KOPT-K1 (cell line): ENCODE measurements around the gene LIG1.

Experiments
- H3K27ac ChIP-seq: fragments of 200-600 bp; sonication (generic); 2 replicates; pipeline ENCODE4 v1.5.1; 2016; ENCODE audit warnings: antibody characterized with exemption, mild to moderate bottlenecking, low read depth, low read length; ENCODE audit not compliant: poor library complexity, severe bottlenecking
- H3K36me3 ChIP-seq: fragments of 200-600 bp; sonication (generic); 2 replicates; pipeline ENCODE4 v1.5.1; 2017; ENCODE audit warnings: antibody characterized with exemption, mild to moderate bottlenecking, low read length, moderate library complexity; ENCODE audit not compliant: insufficient read depth
- H3K9me3 ChIP-seq: fragments of 200-600 bp; sonication (generic); 2 replicates; pipeline ENCODE4 v1.5.1; 2017; ENCODE audit warnings: antibody characterized with exemption, low read length, mild to moderate bottlenecking; ENCODE audit not compliant: insufficient read depth, poor library complexity, severe bottlenecking

Gene LIG1

DNA sequence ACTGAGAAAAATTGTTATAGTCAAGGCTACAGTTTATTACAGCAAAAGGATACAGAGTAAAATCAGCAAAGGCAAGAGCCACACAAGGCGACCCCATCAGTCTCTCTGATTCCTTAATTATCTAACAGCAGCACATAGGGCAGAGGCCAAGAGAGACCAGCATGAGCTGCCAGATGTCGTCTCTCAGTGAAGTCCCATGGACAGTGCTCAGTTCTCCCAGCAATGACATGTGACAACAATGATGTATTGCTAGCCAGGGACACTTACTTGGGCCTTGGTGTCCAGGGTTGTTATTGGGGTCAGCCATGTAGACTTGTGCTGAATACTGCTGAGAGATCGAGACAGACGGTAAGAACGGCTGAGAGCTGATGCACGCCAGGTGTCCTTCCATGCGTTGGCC lies 22.6 kb upstream of the LIG1 start:
- peaks cover 23% of the 10 kb centered on the region for H3K36me3 ChIP-seq
- H3K9me3 ChIP-seq, result no peaks in the 10 kb centered on the region
- no peak overlapping the region for H3K27ac ChIP-seq

DNA sequence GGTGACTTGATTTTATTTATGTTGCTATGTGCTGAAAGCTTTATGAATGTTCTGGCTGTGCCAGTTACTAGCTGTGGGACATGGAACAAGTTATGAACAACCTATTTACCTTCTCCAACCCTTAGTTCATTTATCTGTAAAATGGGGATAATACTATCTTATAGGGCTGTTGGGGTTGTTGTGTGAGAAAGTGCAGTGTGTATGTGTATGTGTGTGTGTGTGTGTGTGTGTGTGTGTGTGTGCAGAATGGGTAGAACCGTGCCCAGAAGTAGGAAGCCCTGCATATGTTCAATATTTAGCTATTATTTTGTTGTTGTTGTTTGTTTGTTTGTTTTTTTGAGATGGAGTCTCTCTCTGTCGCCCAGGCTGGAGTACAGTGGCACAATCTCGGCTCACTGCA lies 20.7 kb upstream of the LIG1 start:
- Histone ChIP-seq H3K27ac (no peak overlapping the region), H3K36me3 (peaks cover 23% of the 10 kb centered on the region), H3K9me3 (no peaks in the 10 kb centered on the region)

DNA sequence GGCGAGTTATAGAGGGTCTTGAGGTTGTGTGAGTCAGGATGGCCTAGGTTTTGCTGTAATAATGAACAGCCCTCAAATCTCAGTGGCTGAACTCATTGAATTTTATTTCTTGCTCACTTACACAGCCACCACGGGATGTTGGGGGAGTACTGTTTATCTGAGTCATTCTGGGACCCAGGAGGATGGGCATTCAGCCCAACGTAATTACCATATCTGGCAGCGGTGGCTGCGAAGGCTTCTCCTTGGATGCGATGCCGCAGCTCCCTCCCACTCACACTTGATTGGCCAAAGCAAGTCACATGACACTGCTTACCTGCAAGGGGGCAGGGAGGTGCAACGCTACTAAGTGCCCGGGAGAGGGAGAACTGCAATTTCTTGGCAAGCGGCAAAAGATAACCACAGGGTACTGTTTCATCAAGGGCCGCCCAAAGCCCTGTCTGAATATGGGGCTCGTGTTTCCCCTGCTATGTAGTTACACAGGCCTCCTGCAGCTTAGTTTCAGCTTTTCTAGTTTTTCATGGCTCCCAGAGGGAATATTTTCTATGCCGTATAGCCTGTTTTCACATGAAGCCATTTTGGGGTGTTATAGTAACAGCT lies 20.2 kb upstream of the LIG1 start:
- Histone ChIP-seq H3K36me3 (peaks cover 27% of the 10 kb centered on the region), H3K27ac (no peak overlapping the region), H3K9me3 (no peaks in the 10 kb centered on the region)

DNA sequence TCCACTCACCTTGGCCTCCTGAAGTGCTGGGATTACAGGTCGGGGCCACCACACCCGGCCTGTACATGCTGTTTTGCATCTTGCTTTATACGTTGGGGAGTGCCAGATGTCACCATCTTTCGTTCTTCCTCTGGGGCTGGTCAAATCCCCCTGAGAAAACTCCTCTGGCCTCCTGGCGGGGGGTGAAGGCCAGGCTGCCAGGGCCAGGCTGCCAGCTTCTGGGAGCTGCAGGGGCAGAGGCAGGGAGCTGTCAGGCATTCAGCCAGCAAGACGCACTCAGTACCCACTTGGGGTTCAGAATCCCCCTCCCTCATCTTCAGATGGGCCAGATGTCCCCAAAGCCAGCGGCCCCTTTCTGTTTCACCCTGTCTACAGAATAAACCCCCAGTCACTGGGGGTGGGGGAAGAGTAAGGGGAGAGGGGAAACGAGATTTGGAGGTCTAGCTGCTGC lies 16.4 kb upstream of the LIG1 start:
- Histone ChIP-seq H3K27ac (no peak overlapping the region), H3K9me3 (peaks cover 7% of the 10 kb centered on the region), H3K36me3 (peaks cover 46% of the 10 kb centered on the region)

DNA sequence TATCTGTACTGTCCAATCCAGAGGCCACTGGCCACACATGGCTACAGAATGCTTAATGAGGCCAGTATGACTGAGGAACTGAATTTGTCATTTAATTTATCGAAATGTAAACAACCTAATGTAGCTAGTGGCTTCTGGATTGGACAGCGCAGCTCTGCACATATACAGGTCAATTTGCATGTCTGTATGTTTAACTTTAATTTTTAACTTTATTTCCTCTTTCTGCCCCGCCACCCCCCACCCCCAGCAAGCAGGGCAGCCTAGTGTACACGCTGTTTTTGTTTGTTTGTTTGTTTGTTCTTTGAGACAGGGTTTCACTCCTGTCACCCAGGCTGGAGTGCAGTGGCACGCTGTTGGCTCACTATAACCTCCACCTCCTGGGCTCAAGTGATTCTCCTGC lies 15.9 kb upstream of the LIG1 start:
- Histone ChIP-seq H3K36me3 (peaks cover 51% of the 10 kb centered on the region), H3K9me3 (peaks cover 13% of the 10 kb centered on the region), H3K27ac (no peak overlapping the region)

DNA sequence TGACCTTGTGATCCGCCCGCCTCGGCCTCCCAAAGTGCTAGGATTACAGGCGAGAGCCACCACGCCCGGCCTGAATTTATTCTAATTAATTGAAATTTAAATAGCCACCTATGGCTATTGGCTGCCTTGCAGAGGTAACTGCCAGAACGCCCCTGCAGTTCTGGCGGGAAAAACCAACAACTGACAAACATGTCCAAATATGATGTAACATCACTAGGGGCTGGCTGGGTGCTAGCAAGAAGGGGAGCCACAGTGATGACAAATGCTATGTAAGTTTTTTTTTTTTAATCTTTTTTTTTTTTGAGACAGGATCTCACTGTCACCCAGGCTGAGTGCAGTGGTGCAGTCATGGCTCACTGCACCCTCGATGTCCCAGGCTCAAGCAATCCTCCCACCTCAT lies 13.2 kb upstream of the LIG1 start:
- H3K9me3 ChIP-seq, result peaks cover 14% of the 10 kb centered on the region
- H3K36me3 ChIP-seq, result peaks cover 39% of the 10 kb centered on the region
- no peak overlapping the region for H3K27ac ChIP-seq

DNA sequence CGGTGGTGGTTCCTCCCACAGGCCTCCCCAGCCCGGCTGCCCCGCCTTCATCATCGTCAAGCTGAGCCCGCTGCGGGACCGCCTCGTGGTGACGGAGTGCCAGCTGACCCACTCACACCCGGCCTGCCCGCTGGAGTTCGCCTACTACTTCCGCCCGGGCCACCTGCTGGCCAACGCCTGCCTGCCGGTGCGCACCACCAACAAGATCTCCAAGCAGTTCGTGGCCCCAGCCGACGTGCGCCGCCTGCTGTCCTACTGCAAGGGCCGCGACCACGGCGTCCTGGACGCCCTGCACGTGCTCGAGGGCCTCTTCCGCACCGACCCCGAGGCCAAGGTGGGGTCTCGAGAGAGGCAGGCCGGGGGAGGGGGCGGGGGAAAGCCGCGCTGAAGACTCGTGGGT lies 12.3 kb upstream of the LIG1 start:
- peaks cover 14% of the 10 kb centered on the region for H3K9me3 ChIP-seq
- H3K27ac ChIP-seq, result no peak overlapping the region
- H3K36me3 ChIP-seq, result peaks cover 33% of the 10 kb centered on the region

DNA sequence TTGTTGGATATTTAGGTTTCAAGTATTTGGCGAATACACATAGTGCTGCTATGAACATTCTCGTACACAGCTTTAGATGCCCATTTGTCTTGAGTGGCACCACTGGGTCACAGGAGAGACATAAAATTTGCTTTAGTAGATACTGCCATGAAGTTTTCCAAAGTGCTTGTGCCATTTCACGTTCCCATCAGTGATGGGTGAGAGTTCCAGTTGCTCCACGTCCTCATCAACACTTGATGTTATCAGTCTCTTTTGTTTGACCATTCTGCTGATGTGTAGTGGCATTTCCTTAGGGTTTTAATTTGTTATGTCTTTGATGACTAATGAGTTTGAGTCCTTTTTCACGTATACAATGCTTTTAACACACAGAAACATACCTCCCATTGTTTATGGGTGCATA lies 11.4 kb upstream of the LIG1 start:
- peaks cover 14% of the 10 kb centered on the region for H3K9me3 ChIP-seq
- no peak overlapping the region for H3K27ac ChIP-seq
- peaks cover 33% of the 10 kb centered on the region for H3K36me3 ChIP-seq

DNA sequence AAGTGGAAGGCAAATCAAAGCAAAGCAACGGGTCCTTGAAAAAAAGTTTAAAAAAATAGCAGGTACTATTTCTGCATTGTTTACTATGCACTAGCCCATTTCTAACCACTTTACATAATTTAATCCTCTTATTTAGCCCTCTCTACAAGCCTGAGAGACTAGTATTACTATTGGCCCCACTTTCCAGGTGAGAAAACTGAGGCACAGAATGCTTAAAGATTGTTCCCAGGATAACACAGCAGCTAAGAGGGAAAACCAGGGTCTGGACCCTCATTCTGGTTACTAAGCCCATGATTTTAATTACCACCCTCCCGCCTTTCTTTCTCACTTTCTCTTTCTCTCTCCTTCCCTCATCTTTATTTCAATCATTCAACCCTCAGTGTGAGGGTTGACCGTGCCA lies 6.1 kb upstream of the LIG1 start:
- H3K27ac ChIP-seq, result no peak overlapping the region
- peaks cover 22% of the 10 kb centered on the region for H3K36me3 ChIP-seq

DNA sequence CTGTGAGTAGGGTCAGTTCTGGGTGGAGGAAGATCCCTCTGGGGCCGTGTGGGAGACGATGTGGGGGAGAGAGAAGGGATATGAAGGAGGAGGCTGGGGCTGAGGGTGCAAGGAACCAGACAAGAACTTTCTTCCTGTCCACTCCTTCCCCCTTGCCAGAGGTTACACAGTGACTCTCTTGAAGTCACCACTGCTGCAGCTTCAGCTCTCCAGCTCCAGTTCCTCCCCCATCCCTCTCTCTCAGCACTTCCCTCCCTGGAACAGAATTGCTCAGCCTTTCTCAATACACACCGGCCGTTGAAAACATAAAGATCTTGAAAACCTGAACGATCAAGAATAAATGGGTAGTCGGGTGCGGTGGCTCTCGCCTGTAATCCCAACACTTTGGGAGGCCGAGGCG lies 5.4 kb upstream of the LIG1 start:
- no peak overlapping the region for H3K27ac ChIP-seq
- peaks cover 19% of the 10 kb centered on the region for H3K36me3 ChIP-seq
- no peaks in the 10 kb centered on the region for H3K9me3 ChIP-seq

More for the DNA sequence above, 6.1 kb upstream of the LIG1 start:
- peaks cover 4% of the 10 kb centered on the region for H3K9me3 ChIP-seq

DNA sequence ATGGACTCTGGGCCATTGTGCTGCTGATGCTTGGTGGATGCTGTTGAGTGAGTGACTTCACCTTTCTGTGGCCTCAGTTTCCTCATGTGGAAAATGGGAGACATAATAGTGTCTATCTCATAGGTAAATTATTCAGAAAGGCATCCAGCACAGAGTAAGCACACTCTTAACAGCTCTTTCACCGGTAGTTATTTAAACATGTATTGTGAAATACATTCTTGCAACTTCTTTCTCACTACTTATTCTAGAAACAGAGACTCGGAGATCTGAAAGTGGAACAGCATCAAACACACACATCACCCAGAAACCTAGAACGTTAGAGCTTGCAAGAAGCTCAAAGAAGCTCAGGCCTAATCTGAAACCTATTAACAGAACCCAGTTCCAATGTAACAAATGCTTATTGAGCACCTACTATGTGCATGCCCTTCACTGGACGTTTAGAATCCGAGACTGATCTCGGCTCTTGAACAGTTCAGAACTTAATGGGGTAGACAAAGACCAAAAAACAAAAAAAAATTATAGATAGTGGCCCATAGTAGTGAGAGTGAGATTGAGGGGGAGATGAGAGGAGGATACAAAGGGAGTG lies 4.4 kb upstream of the LIG1 start:
- Histone ChIP-seq H3K9me3 (no peaks in the 10 kb centered on the region), H3K36me3 (peaks cover 18% of the 10 kb centered on the region), H3K27ac (no peak overlapping the region)

DNA sequence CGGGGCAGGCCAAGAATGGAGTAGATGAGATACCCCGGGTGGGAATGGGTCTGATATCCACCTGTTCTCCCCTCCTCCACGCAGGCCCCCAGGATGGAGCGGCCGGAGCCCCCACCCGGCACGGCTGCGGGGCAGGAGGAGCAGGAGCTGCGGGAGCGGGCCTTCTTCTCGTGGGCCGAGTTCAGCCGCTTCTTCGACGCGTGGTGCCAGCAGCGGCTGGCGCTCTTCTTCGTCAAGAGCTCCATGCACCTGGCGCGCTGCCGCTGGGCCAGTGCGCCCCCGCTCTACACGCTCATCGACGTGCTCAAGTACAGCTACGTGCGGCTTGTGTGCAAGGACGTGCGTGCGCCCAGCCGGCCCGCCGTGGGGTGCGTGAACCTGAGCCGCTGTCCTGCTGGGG lies 1.6 kb upstream of the LIG1 start:
- H3K9me3 ChIP-seq, result no peaks in the 10 kb centered on the region
- peaks cover 21% of the 10 kb centered on the region for H3K36me3 ChIP-seq
- no peak overlapping the region for H3K27ac ChIP-seq

DNA sequence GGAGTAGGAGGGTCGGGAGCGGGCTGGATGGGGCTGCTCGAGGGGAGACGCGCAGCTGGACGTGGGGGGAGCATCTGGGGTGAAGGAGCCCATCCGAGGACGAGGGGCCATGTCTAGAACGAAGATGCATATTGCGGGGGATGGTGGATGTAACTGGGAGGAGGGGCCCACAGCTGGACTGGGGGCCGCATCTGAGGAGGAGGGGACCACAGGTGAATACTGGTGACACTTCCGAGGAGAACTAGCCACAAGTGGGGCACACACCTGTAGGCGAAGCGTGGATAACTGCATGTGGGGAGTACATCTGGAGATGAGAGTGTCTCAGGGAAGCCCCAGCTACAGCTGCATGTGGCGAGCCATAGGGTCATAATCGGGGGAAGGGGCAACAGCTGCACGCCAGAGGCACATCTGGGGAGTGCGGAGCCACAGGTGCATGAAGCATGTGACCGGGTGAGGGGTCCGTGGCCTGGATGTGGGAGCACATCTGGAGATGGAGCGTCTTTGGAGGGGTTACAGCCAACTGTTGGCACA lies 738 bp upstream of the LIG1 start:
- H3K27ac ChIP-seq, result peak overlapping the region; percentile 97

DNA sequence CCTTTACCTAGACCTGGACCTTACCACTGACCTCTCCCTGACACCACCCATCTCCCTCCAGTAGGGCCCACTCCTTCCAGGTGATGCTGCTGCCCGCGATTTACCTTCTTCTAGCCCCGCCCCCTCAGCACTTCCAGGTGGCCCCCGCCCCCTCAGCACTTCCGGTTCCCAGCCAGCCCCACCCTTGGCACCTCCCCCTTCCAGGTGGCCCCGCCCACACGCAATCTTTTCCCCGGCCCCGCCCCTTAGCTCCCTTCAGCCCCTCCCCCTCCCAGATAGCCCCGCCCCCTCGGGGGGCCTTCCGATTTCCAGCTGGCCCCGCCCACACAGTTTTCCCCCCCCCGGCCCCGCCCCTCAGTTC lies 586 bp downstream of the LIG1 start:
- H3K27ac ChIP-seq, result peak overlapping the region; percentile 97
- no peaks in the 10 kb centered on the region for H3K9me3 ChIP-seq
- peaks cover 37% of the 10 kb centered on the region for H3K36me3 ChIP-seq

More for the DNA sequence above, 738 bp upstream of the LIG1 start:
- peaks cover 25% of the 10 kb centered on the region for H3K36me3 ChIP-seq
- H3K9me3 ChIP-seq, result no peaks in the 10 kb centered on the region

DNA sequence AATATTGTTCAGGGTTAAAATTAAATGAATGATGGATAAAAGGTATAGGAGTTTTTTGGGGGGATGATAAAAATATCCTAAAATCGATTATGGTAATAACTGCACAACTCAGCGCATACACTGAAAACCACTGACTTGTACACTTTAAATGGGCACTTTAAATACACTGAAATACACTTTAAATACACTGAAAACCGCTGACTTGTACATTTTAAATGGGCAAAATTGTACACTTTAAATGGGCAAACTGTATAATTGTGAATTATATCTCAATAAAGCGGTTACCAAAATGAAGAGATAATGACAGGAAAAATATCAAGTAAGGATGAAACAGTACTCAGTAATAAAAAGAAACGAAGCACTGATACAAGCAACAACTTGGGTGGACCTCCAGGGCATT lies 1.5 kb downstream of the LIG1 start:
- Histone ChIP-seq H3K27ac (no peak overlapping the region), H3K36me3 (peaks cover 37% of the 10 kb centered on the region), H3K9me3 (no peaks in the 10 kb centered on the region)

DNA sequence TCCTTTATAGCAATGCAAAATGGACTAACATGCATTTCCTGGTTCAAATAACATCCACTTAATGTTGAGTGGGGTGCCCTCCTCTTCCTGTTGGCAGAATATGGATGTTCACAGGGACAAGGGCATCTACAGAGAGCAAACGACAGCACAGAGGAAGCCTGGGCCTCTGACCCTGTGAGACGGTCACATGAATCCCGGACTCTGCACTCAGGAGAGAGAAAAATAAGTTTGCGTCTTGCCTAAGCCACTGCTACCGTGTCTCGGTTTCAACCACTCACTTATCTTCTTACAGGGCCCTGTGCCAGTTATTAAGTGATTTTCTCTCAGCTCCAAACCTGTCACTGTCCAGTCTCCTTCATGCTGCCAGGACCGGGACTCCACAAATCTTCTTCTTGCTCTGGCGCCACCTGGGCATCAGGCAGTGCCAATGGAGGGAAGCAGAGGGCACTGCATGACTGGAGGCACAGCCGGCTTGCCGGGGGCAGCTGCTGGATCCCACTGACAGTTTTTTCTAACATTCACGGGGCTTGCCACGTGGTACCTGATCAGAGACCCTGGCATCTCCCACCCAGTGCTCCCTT lies 11.8 kb downstream of the LIG1 start:
- no peaks in the 10 kb centered on the region for H3K9me3 ChIP-seq
- peaks cover 97% of the 10 kb centered on the region for H3K36me3 ChIP-seq
- no peak overlapping the region for H3K27ac ChIP-seq
